Activated CD4-positive, CD25-positive, alpha-beta regulatory T cell (primary cell): ENCODE measurements around the gene ZNF333.
"Not testable (repeated sequence)": the region's sequence is repeated elsewhere in the genome, so short reads cannot be mapped to it uniquely, and the experiment has no call there.

Experiments
- DNase-seq, 4 experiments: peaks; one replicate each; lab custom pipeline; 2025; lab: John Stamatoyannopoulos, UW

ZNF333 gene

GRCh38 chr19:14699641-14700040 is 9.8 kb downstream of the ZNF333 start:
- DNase-seq: no peak

GRCh38 chr19:14700711-14701375 is 11.0 kb downstream of the ZNF333 start:
- no peak for DNase-seq

GRCh38 chr19:14703833-14704232 is 14.0 kb downstream of the ZNF333 start:
- no peak for DNase-seq

- DNase-seq: no peak
Observed at GRCh38 chr19:14704450-14704849, 14.6 kb downstream of the ZNF333 start.

GRCh38 chr19:14715841-14716240 is 26.0 kb downstream of the ZNF333 start:
- DNase-seq: no peak

GRCh38 chr19:14718522-14719116 is 28.8 kb downstream of the ZNF333 start:
- no peak for DNase-seq

- no peak for DNase-seq
Observed at GRCh38 chr19:14719162-14719561, 29.3 kb downstream of the ZNF333 start.

GRCh38 chr19:14722127-14722526 is 32.3 kb downstream of the ZNF333 start:
- no peak for DNase-seq

GRCh38 chr19:14728595-14728994 is 38.7 kb downstream of the ZNF333 start:
- DNase-seq: no peak

- no peak for DNase-seq
Observed at GRCh38 chr19:14731200-14731599, 41.4 kb downstream of the ZNF333 start.

- no peak for DNase-seq
Observed at GRCh38 chr19:14732510-14732909, 42.7 kb downstream of the ZNF333 start.

GRCh38 chr19:14733574-14733973 is 43.7 kb downstream of the ZNF333 start:
- DNase-seq: no peak

- DNase-seq: no peak
Observed at GRCh38 chr19:14735915-14736314, 46.1 kb downstream of the ZNF333 start.

- no peak for DNase-seq
Observed at GRCh38 chr19:14746886-14747285, 57.0 kb downstream of the ZNF333 start.

- no peak for DNase-seq
Observed at GRCh38 chr19:14748601-14749000, 58.8 kb downstream of the ZNF333 start.

GRCh38 chr19:14758816-14759215 is 69.0 kb downstream of the ZNF333 start:
- DNase-seq: no peak

- no peak for DNase-seq
Observed at GRCh38 chr19:14761607-14762006, 71.8 kb downstream of the ZNF333 start.

- DNase-seq: no peak
Observed at GRCh38 chr19:14762111-14762510, 72.3 kb downstream of the ZNF333 start.

- DNase-seq: no peak
Observed at GRCh38 chr19:14763497-14764145, 73.8 kb downstream of the ZNF333 start.

GRCh38 chr19:14764401-14764800 is 74.6 kb downstream of the ZNF333 start:
- no peak for DNase-seq

- DNase-seq: not testable (repeated sequence)
Observed at GRCh38 chr19:14765403-14765802, 75.6 kb downstream of the ZNF333 start.

GRCh38 chr19:14765841-14766240 is 76.0 kb downstream of the ZNF333 start:
- not testable (repeated sequence) for DNase-seq

GRCh38 chr19:14767466-14767971 is 77.7 kb downstream of the ZNF333 start:
- DNase-seq: no peak
